ENCODE data around the gene CLCN6.

DNA sequence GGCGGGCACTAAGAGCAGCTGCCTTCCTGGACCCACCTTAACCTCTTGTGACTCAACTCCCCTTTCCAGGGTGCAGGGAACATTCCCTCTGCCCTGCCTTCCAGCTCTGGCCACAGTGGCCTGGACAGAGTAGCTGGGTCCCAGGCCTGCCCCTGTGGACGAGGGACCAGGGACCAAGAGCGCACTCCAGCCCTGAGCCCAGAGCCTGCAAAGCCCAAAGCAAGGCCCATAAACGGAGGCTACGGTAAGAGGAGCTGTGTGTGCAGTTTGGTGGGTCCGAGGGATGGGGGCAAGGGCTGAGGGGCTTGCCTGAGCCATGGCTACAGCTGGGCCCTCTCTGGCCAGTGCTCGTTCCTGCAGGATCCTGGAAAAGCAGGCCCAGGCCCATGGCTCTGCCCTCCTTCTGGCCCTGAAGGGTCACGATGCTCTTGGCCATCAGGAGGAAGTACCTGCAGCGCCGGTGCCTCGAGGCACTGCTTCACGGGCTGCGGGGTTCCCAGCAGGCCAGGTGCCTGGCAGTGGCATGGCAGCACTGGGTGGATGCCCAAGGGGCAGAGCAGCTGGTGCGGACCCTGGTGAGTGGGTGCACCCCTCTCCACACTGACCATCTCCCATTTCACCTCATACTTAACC, 18.1 kb upstream of the CLCN6 start:
- TF ChIP-seq, protein P1, sequence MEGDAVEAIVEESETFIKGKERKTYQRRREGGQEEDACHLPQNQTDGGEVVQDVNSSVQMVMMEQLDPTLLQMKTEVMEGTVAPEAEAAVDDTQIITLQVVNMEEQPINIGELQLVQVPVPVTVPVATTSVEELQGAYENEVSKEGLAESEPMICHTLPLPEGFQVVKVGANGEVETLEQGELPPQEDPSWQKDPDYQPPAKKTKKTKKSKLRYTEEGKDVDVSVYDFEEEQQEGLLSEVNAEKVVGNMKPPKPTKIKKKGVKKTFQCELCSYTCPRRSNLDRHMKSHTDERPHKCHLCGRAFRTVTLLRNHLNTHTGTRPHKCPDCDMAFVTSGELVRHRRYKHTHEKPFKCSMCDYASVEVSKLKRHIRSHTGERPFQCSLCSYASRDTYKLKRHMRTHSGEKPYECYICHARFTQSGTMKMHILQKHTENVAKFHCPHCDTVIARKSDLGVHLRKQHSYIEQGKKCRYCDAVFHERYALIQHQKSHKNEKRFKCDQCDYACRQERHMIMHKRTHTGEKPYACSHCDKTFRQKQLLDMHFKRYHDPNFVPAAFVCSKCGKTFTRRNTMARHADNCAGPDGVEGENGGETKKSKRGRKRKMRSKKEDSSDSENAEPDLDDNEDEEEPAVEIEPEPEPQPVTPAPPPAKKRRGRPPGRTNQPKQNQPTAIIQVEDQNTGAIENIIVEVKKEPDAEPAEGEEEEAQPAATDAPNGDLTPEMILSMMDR (IDR thresholded peaks at IDR 0.05): no peak
- peak in 1 of 2 donors; percentile 23 for TF ChIP-seq POLR2A (IDR thresholded peaks at IDR 0.05)
- no peak for TF ChIP-seq EP300 (IDR thresholded peaks at IDR 0.05)
